CD4-positive, CD25-positive, alpha-beta regulatory T cell (primary cell): ENCODE data around the gene SLC39A1. TPM values are rescaled to one million over a fixed set of nuclear protein-coding genes. Genes with fewer than 3 reads are reported as not detected.
A peak's percentile ranks its signal among the peaks of the same experiment; 100 is the strongest.
"Not testable (repeated sequence)": the region's sequence is repeated elsewhere in the genome, so short reads cannot be mapped to it uniquely, and the experiment has no call there.

Source experiments
- ATAC-seq, 2 donors: fragments of 150-1000 bp; cut with Tn5 transposase; one replicate each; pipeline ENCODE4 v1.10.0; 2021; ENCODE audit warnings: low read depth in 2 of 2, moderate number of reproducible peaks in 2 of 2, moderate library complexity in 1 of 2
- DNase-seq, 3 donors: peaks; one replicate each; pipeline versions ENCODE4 v3.0.0 to v3.0.0-alpha.2; 2012 to 2022; ENCODE audit warnings: mixed read lengths in 1 of 3
- H3K27ac ChIP-seq: one replicate; pipeline ENCODE4 v1.7.0; 2013; ENCODE audit warnings: mild to moderate bottlenecking, low read length; ENCODE audit not compliant: insufficient read depth, poor library complexity, severe bottlenecking
- H3K27me3 ChIP-seq: one replicate; pipeline ENCODE4 v1.7.0; 2013; ENCODE audit warnings: low read length; ENCODE audit not compliant: control insufficient read depth, insufficient read depth
- H3K36me3 ChIP-seq: one replicate; pipeline ENCODE4 v1.7.0; 2013; ENCODE audit warnings: mild to moderate bottlenecking, low read length, moderate library complexity; ENCODE audit not compliant: control insufficient read depth, insufficient read depth
- H3K4me1 ChIP-seq: 2 replicates; pipeline ENCODE4 v1.7.0; 2013; ENCODE audit warnings: mild to moderate bottlenecking, low read length; ENCODE audit not compliant: insufficient read depth, control insufficient read depth, poor library complexity, severe bottlenecking
- H3K4me3 ChIP-seq: one replicate; pipeline ENCODE4 v1.7.0; 2013; ENCODE audit warnings: low read depth, mild to moderate bottlenecking, low read length, moderate library complexity
- H3K9me3 ChIP-seq, 2 experiments: 1 replicate in 1 of 2; 2 replicates in 1 of 2; pipeline ENCODE4 v1.7.0; 2013; ENCODE audit warnings: low read length in 2 of 2, mild to moderate bottlenecking in 1 of 2, moderate library complexity in 1 of 2; ENCODE audit not compliant: control insufficient read depth in 2 of 2
- H3K27ac Mint-ChIP-seq, 3 donors: one replicate each; pipeline ENCODE4 v1.8.0; 2020 to 2022; ENCODE audit warnings: mild to moderate bottlenecking in 3 of 3, mixed read lengths in 3 of 3, moderate library complexity in 2 of 3
- H3K27me3 Mint-ChIP-seq: one replicate; pipeline ENCODE4 v1.8.0; 2022; ENCODE audit warnings: mild to moderate bottlenecking, mixed read lengths
- H3K36me3 Mint-ChIP-seq: one replicate; pipeline ENCODE4 v1.8.0; 2020; ENCODE audit warnings: mixed read lengths
- H3K4me1 Mint-ChIP-seq, 4 donors: one replicate each; pipeline ENCODE4 v1.8.0; 2020 to 2022; ENCODE audit warnings: mixed read lengths in 4 of 4, mild to moderate bottlenecking in 1 of 4
- H3K4me3 Mint-ChIP-seq, 4 donors: one replicate each; pipeline ENCODE4 v1.8.0; 2020 to 2022; ENCODE audit warnings: mild to moderate bottlenecking in 4 of 4, mixed read lengths in 4 of 4, moderate library complexity in 3 of 4
- H3K9me3 Mint-ChIP-seq, 7 donors: one replicate each; pipeline ENCODE4 v1.8.0; 2020 to 2022; ENCODE audit warnings: mixed read lengths in 7 of 7, mild to moderate bottlenecking in 3 of 7, moderate library complexity in 2 of 7
- polyA plus RNA-seq, 4 donors: library from polyadenylated mRNA; unstranded; fragments of 300-500 nt; fragmentation: Illumina TruSeq; gene quantifications; one replicate each; pipeline ENCODE4 v1.2.3, GENCODE V29; 2021
- total RNA-seq: library from RNA; stranded (reverse); gene quantifications from one replicate; pipeline ENCODE4 v1.2.3, GENCODE V29; 2022

SLC39A1 gene
- total and polyA plus RNA-seq, 5 donors from 2014 or later, result 15.8 to 42.1 (median 35.0) TPM

- Histone ChIP-seq H3K4me3 (peak overlapping the region; percentile 90), H3K27ac (peak overlapping the region; percentile 74), H3K36me3 (peaks cover 6% of the 10 kb centered on the region), H3K9me3 (no peaks in the 10 kb centered on the region), H3K4me1 (peaks cover 39% of the 10 kb centered on the region), H3K27me3 (no peaks in the 10 kb centered on the region)
- ATAC-seq (peak; percentile 12), DNase-seq (peak in 2 of 3 donors; percentile 41 to 77)
- H3K27ac Mint-ChIP-seq, result peak overlapping the region; percentile 93 to 99 (median 96)
- no peaks in the 10 kb centered on the region for H3K36me3 Mint-ChIP-seq
- peaks cover 31 to 55% (median 42%) of the 10 kb centered on the region in 4 donors for H3K4me1 Mint-ChIP-seq
- H3K4me3 Mint-ChIP-seq, result peak overlapping the region; percentile 93 to 97 (median 96)
- H3K27me3 Mint-ChIP-seq, result peaks cover 6% of the 10 kb centered on the region
- peaks cover 0 to 1% (median 0%) of the 10 kb centered on the region in 7 donors for H3K9me3 Mint-ChIP-seq
Measured at GRCh38 chr1:153922076-153922971, 41.0 kb downstream of the SLC39A1 start.

DNA sequence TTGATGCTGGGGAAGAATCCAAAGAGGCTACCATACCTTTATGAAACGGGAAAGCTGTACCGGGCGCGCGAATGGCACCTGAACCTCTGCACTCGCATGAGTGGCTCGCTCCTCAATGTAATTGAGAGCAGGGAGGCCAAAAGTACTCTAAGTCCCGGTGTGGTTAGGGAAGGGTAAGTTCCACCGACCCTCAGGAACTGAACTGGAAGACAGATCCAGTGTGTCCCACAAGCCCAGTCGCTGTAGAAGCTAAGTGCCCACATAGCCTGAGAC, 41.6 kb downstream of the SLC39A1 start:
- H3K36me3 Mint-ChIP-seq, result no peaks in the 10 kb centered on the region
- Histone ChIP-seq H3K27ac (peak overlapping the region; percentile 74), H3K9me3 (no peaks in the 10 kb centered on the region), H3K4me3 (peak overlapping the region; percentile 90), H3K36me3 (peaks cover 6% of the 10 kb centered on the region), H3K27me3 (no peaks in the 10 kb centered on the region), H3K4me1 (peaks cover 39% of the 10 kb centered on the region)
- H3K27me3 Mint-ChIP-seq, result peaks cover 6% of the 10 kb centered on the region
- peak overlapping the region; percentile 90 to 99 (median 96) for H3K27ac Mint-ChIP-seq
- DNase-seq (peak in 1 of 3 donors; percentile 13), ATAC-seq (no peak)
- peak overlapping the region; percentile 91 to 96 (median 93) for H3K4me3 Mint-ChIP-seq
- H3K9me3 Mint-ChIP-seq, result peaks cover 0 to 1% (median 0%) of the 10 kb centered on the region in 7 donors
- H3K4me1 Mint-ChIP-seq, result peaks cover 31 to 58% (median 42%) of the 10 kb centered on the region in 4 donors

DNA sequence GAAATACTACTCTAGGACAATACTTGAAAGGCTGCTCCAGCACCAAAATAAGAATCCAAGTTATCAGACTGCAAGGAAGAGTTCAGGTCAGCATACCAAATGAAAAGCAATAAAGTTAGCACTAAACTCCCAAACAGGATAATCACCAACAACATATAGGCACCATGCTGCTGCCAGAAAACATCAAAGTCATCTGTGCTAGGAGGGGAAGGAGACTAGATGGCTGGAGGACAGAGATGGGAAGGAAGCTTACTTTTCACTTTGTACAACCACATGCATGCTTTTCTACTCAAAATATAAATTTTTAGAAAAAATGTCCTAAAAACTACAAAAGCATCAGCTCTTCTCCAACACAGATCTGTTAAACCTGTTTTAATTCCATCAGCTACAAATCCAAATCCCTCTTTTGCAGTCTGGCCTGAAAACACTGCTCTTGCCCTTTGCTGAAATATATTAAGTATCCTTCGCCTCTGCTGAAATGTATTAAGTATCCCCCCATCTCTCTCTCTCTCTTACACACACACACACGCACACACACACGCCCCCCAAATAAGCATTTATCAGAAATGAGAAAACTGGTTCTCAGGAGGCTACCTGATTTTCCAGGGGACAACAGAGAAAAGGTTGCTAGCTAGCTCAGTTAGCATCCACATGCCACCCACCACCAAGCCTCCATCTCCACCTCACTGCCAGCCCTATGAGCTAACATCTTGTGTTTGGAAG, 42.1 kb downstream of the SLC39A1 start:
- Histone ChIP-seq H3K27me3 (no peaks in the 10 kb centered on the region), H3K4me3 (peak overlapping the region; percentile 90), H3K36me3 (peaks cover 7% of the 10 kb centered on the region), H3K9me3 (no peaks in the 10 kb centered on the region), H3K4me1 (peaks cover 39% of the 10 kb centered on the region), H3K27ac (peak overlapping the region; percentile 74)
- Mint-ChIP-seq H3K4me3 (peak overlapping the region; percentile 91 to 96 (median 93)), H3K27me3 (peaks cover 6% of the 10 kb centered on the region), H3K9me3 (peaks cover 0 to 1% (median 0%) of the 10 kb centered on the region in 7 donors), H3K27ac (peak overlapping the region; percentile 90 to 99 (median 96)), H3K4me1 (peaks cover 34 to 60% (median 43%) of the 10 kb centered on the region in 4 donors), H3K36me3 (no peaks in the 10 kb centered on the region)
- ATAC-seq, result no peak
- DNase-seq, result no peak

GRCh38 chr1:153919876-153920852, 43.2 kb downstream of the SLC39A1 start:
- peak overlapping the region; percentile 41 for H3K27ac ChIP-seq
- H3K9me3 Mint-ChIP-seq, result peaks cover 0 to 1% (median 0%) of the 10 kb centered on the region in 7 donors
- H3K4me1 Mint-ChIP-seq, result peaks cover 32 to 66% (median 46%) of the 10 kb centered on the region in 4 donors
- peak overlapping the region; percentile 90 for H3K4me3 ChIP-seq
- H3K9me3 ChIP-seq, result no peaks in the 10 kb centered on the region
- H3K36me3 ChIP-seq, result peaks cover 11% of the 10 kb centered on the region
- peaks cover 39% of the 10 kb centered on the region for H3K4me1 ChIP-seq
- peaks cover 6% of the 10 kb centered on the region for H3K27me3 Mint-ChIP-seq
- peak overlapping the region; percentile 34 to 94 (median 87) for H3K27ac Mint-ChIP-seq
- H3K27me3 ChIP-seq, result no peaks in the 10 kb centered on the region
- no peaks in the 10 kb centered on the region for H3K36me3 Mint-ChIP-seq
- H3K4me3 Mint-ChIP-seq, result peak overlapping the region; percentile 91 to 96 (median 93)
- ATAC-seq (no peak), DNase-seq (peak in 2 of 3 donors; percentile 16 to 57)

DNA sequence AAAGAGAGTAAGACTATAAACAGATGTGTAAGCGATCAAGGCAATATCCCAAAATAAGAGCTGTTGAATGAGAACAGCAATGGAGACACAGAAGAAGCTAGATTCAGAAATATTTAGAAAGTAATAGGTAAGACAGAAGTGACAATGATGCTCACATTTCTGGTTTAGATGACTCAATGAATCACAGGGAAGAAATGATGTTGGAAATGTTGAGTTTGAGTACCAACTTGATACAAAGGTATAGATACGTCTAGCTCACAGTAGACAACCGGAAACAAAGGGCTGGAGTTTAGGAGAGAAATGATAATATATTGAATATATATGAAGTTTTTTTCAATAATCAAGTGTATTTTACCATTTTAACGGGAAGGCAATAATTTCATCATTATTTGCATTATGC, 47.0 kb downstream of the SLC39A1 start:
- Mint-ChIP-seq H3K9me3 (peaks cover 0 to 1% (median 0%) of the 10 kb centered on the region in 7 donors), H3K27me3 (no peaks in the 10 kb centered on the region), H3K27ac (peak overlapping the region; percentile 5 to 82 (median 60)), H3K36me3 (peaks cover 7% of the 10 kb centered on the region), H3K4me3 (peak overlapping the region in 2 of 4 donors; percentile 40 to 63), H3K4me1 (peaks cover 33 to 78% (median 47%) of the 10 kb centered on the region in 4 donors)
- no peaks in the 10 kb centered on the region for H3K9me3 ChIP-seq
- no peak for DNase-seq
- no peaks in the 10 kb centered on the region for H3K27me3 ChIP-seq
- peaks cover 13% of the 10 kb centered on the region for H3K36me3 ChIP-seq
- H3K4me3 ChIP-seq, result no peak overlapping the region
- ATAC-seq, result no peak
- peaks cover 31% of the 10 kb centered on the region for H3K4me1 ChIP-seq
- no peak overlapping the region for H3K27ac ChIP-seq

GRCh38 chr1:153912349-153912748, 51.0 kb downstream of the SLC39A1 start:
- Histone ChIP-seq H3K27ac (no peak overlapping the region), H3K4me3 (peak overlapping the region; percentile 7), H3K4me1 (peaks cover 8% of the 10 kb centered on the region), H3K27me3 (no peaks in the 10 kb centered on the region), H3K36me3 (peaks cover 17% of the 10 kb centered on the region), H3K9me3 (no peaks in the 10 kb centered on the region)
- peaks cover 13% of the 10 kb centered on the region for H3K36me3 Mint-ChIP-seq
- ATAC-seq (no peak), DNase-seq (no peak)
- H3K9me3 Mint-ChIP-seq, result no peaks in the 10 kb centered on the region
- peaks cover 17 to 55% (median 26%) of the 10 kb centered on the region in 4 donors for H3K4me1 Mint-ChIP-seq
- no peak overlapping the region for H3K4me3 Mint-ChIP-seq
- H3K27ac Mint-ChIP-seq, result peak overlapping the region in 2 of 3 donors; percentile 43 to 56
- H3K27me3 Mint-ChIP-seq, result no peaks in the 10 kb centered on the region

GRCh38 chr1:153910560-153910959, 52.8 kb downstream of the SLC39A1 start:
- not testable (repeated sequence) for H3K27ac ChIP-seq, H3K9me3 ChIP-seq, ATAC-seq, H3K27me3 Mint-ChIP-seq, H3K4me3 ChIP-seq, DNase-seq, H3K27me3 ChIP-seq, H3K4me3 Mint-ChIP-seq, H3K4me1 ChIP-seq, H3K9me3 Mint-ChIP-seq
- H3K36me3 ChIP-seq, result peaks cover 15% of the 10 kb centered on the region
- Mint-ChIP-seq H3K27ac (peak overlapping the region in 1 of 3 donors; percentile 64), H3K36me3 (peaks cover 17% of the 10 kb centered on the region), H3K4me1 (peaks cover 18 to 62% (median 32%) of the 10 kb centered on the region in 4 donors)
